Endometrium (tissue), 2 donors: Measurements from ENCODE around the gene KCNK4.
"Not testable (repeated sequence)": the region's sequence is repeated elsewhere in the genome, so short reads cannot be mapped to it uniquely, and the experiment has no call there.

Experiments
- FAIRE-seq: peaks from 2 replicates; lab custom pipeline; 2012; peaks lifted over from hg19 to GRCh38; lab: Jason Lieb, UNC
- donor health status: control.
- donor health status: control.

The KCNK4 gene

DNA sequence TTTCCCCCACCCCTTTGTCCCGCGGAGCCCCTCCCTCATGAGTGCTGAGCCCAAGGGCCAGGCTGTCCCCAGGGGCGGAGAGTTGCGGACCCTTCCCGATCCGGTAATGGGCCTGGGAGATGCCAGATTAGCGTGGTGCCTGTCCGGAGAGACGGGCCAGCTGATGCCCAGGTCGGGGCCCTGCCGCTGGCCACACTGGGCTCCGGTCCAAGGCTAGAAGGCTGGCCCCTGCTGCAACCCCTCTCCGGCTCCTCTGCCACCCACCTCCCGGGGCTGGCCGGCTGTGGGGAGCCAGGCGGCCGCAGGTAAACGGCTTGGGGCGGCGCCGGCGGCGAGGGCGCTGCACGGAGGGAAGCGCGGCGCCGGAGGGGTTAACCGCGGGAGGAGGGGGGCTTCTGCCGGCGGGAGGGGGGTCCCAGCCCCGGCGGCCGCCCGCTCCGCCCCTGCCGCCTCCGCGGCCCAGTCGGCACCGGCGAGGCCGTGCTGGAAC lies at the start of gene KCNK4:
Gene KCNK4, plus strand, starts transcription at position 41 of the 490 bp plus-strand sequence. CDS start 1,717 bp downstream, outside the sequence.
- FAIRE-seq, result no peak

DNA sequence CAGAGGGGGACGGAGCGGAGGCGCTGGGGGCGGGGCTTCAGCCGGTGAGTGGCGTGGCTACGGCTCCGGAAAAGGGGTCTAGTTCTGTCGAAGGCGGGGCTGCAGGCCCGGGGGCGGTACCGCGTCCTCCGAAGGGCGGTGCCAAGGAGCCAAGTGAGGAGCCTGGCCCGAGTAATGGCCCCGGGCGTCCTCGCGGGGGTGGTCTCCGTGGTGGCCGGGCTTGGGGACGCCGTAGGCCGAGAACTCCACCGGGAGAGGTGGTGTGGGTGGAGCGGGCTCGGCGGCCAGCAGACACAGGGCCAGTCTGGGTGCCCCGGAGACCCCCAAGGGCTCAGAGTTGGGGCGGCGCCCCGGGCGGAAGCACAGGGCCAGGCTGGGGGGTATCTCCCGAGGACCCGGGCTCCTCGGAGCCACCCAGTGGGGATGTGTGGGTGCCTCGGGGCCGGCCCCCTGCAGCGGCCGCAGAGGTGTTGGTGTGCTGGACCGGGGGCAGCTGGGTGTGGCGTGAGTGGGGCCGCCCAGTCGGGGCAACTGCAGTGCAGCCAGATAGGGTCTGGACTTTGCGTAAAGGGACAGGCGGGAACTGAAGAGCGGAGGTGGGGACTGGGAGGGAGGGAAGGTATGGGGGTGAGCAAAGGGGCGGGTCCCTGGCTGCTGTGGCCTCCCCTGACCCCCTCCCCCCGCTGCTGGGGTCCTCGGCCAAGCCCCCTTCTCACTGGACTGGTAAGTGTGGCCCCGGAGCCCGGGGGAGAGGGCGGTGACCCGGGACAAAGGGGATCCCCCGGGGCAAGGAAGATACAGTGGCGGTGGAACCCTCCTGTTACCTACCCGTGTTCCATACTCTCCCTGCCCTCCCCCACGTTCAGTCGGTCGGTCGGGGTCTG lies 49.4 kb upstream of the KCNK4 start:
- FAIRE-seq, result peak; percentile 46

DNA sequence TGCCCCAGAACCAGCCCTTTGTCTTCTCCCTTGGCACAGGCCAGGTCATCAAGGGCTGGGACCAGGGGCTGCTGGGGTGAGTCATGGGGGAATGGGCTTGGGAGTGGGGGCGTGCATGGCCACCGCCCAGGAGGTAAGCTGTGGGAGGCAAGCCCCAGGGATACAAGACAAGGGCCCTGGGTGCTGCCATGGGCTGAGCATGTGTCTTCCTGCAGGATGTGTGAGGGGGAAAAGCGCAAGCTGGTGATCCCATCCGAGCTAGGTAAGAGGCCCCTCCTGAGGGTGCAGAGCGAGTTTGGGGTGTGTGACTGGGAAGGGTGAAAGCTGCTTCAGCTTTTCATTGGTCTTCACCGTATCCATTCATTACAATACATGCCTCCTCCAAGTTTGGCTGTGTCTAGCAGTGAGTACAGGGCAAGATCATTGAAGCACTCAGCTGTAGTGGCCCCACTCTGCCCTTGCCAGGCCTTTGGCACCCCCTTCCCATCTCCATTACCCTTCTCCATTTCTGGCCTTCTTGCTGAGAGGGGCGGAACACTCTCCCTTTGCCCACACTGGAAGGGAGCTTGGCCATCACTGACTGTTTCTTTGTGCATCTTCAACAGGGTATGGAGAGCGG lies 47.8 kb upstream of the KCNK4 start:
- FAIRE-seq, result no peak

DNA sequence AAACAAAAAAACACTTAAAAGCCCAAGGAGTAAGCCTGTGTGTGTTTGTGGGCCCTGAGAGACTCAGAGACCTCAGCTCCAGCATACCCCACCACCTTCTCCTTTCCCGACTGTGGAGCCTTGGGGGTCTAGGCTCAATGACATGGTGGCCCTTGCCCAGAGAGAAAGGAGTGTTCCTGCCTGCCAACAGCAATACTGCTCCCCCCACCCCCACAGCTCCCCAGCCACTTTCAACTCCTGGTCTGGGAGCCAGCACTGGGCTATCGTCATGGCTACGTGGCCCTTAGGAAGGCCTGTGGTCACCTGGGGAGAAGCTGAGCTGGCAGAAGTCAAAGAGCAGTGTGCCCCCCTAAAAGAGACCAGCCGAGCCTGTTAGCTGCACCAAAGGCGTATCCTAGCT lies 47.0 kb upstream of the KCNK4 start:
- FAIRE-seq, result no peak

DNA sequence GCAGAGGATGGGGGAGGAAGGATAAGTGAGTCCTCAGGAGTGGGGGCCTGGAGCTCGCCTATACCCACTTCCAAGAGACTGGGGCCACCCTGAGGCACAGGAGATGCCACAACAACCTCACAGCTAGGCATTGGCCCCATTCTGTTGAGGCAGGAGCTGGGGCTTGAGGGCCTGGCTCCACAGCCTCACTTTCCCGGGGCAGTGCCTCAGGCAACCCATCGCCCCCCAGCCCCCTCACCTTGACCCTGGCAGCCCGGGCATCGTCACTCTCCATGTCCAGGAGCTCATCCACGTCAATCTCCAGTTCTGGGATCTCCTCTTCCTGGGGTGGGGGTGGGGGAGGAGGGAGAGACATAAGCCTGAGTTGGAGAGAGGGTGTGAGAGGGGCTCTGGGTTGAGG lies 46.1 kb upstream of the KCNK4 start:
- no peak for FAIRE-seq

DNA sequence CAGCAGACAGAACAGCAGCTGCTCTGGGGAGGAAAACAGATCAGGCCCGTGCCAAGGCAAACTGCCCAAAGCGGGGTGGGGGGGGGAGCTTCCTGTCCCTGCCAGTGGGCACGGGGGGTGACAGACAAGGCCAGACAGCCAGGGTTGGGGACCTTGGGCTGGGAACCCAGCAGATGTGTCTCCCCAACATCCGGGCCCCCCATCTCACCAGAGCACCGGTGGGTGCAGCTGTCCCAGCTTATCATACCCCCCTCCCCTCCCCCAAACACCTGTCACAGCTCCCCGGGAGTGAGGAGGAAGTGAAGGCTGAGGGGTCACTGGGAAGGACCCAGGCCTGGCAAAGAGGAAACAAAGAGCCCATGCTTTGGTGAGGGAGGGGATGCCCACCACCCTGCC lies 45.7 kb upstream of the KCNK4 start:
- no peak for FAIRE-seq

DNA sequence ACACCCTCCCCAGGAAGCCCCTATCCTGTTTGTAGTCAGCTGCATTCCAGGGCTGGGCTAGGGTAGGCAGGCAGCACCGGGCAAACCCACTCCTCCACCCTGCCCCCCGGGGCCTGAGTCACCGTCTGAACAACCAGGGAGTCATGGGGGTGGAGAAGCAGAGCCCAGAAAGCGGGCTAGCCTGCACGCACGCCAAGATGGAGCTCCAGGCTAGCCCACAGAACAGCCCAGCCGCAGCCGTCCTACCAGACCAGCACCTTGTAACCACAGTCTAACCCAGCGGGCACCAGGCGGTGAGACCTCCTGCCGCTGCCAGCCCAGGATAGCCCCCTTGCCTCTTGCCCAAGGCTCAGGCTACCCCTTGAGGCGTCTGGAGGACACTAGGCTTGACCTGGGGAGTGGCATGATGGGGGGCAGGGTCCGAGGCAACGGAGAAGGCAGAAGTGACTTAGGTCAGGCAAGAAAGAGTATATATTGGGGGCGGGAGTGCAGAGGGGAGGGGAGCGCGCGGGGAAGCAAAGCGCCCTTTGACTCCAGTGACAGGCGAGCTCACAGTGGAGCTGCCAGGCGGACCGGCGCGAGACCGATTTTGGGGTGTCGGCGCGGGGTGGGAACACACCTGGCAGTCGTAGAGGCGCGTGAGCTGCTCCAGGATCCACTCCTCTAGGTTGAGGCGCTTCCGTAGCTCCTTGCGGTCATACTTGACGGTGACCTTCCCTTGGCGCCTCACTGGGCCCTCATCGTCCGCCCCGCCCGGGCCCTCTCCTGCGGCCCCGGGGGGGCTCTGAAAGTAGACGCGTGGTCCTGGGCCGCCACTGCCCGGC lies 45.1 kb upstream of the KCNK4 start:
- no peak for FAIRE-seq

DNA sequence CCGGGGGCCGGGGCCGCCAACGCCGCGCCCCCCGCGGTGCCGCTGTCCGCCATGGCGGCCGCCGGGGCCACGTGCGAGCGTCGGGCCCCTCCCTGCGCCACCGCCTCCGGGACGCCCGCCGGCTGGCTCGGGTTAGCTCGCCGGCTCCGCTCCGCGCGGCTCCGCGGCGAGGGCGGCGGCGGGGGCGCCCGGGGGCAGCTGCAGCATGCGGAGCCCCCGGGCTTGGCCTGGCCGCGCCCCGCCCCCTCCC lies 44.6 kb upstream of the KCNK4 start:
- FAIRE-seq, result not testable (repeated sequence)

DNA sequence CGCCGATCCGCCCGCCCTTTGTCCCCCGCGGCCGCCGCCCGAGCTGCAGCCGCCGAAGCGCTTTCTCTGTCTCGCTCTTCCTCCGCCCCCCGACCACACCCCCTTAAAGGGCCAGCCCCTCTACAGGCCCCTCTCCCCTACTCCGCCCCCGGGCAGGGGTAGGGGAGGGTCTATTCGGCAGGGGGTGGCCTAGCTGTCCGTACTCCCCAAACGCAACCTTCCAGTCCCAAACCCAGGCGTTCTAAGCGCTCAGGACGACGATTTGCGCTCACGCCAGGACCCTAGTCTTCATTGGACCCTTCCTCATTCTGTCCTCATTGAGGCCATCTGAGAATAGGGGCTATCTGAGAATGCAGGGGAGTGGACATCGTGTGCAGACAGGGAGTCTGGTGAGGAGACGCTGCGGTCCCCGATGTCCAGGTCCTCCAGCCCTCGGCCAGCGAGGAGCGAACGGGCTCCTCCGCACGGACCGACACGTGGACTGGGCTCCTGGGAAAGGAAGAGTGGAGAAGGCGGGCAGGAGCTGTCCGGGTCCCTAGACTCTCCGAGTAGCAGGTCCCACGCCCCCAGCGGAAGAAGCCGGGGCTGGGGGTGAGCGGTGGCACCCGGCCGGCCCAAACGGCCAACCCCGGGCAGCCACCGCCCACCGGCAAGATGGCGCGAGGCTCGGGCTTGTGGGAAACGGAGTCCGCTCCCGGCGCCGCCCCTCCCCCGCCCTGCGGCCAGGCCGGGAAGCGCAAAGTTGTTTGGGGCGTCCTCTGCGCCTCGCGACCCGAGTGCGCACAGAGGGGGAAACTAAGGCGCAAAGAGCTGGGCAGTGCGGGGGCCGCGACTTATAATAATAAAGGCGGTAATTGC lies 44.0 kb upstream of the KCNK4 start, which contains the start of gene PPP1R14B:
Gene PPP1R14B, minus strand, starts transcription at position 73 of the 858 bp plus-strand sequence. CDS start 270 bp downstream, outside the sequence.
- FAIRE-seq, result no peak

DNA sequence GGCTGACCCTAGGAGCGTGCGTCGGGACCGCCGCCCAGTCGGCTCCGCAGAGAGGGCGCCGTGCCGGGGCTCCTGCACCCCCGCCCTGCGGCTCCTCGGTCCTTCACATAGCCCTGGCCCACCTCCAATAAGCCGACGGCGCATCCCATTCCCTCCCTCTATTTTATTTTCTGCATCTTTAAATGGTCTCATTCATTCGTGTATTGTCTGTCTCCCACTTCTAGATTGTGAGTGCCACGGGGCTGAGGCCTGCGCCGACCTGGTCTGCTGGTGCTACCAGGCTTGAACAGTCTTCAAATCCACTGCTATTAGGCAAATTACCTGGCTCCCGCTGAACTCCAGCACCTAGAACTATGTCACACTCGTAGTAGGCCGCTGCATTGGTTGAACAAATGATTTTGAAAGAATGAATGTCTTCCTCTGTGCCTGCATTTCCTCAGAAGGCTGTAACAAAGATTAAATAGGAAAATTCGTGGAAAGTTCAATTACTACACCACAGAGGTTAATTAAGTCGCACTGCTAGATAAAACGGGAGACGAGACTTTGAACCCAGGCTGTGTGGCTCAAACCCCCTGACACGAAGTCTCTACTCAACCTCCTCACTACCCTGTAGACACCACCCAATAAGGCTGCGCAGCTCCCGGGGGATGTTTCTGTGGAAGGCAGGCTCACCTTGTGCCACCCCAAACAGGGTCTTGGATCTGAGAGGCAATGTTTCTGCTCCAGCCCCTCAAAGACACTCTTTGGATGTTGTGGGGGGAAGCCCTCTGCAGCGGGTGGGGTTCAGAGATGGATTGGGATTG lies 43.2 kb upstream of the KCNK4 start:
- no peak for FAIRE-seq

DNA sequence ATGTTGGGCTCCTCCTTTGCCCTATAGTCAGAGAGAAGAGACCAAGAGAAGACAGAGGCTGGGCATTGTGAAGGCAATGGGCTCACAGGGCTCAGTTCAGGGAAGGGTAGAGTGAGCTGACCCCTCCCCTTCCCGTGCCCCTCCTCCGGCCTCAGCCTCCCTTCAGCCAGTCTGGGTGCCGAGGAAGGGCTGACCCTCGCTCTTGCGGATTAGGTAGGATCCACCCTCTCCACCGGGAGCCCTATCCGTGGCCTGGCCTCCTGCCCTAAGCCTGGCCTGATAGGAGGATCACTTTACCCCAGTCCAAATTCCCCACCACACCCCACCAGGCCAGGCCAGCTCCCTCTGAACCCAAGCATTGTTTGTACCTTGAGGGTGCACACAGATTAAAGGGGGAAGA lies 42.5 kb upstream of the KCNK4 start:
- FAIRE-seq, result no peak

DNA sequence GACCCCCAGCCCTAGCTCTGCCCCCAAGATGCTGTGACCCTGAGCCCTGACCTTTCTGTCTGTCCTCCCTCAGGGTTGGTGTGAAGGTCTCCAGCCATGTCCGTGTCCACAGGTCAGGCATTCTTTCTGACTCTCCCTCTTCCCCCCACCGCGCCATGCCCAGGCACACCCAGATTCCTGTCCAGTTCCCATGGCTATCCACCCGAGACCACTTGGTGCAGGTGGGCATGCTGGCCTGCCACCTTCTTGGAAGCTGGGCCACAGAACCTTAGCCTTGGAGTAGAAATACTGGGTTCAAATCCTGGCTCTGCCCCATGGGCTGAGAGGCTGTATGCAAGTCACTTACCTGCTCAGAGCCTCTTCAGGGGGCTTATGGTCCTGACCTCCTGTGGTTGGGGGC lies 42.1 kb upstream of the KCNK4 start:
- FAIRE-seq, result no peak

DNA sequence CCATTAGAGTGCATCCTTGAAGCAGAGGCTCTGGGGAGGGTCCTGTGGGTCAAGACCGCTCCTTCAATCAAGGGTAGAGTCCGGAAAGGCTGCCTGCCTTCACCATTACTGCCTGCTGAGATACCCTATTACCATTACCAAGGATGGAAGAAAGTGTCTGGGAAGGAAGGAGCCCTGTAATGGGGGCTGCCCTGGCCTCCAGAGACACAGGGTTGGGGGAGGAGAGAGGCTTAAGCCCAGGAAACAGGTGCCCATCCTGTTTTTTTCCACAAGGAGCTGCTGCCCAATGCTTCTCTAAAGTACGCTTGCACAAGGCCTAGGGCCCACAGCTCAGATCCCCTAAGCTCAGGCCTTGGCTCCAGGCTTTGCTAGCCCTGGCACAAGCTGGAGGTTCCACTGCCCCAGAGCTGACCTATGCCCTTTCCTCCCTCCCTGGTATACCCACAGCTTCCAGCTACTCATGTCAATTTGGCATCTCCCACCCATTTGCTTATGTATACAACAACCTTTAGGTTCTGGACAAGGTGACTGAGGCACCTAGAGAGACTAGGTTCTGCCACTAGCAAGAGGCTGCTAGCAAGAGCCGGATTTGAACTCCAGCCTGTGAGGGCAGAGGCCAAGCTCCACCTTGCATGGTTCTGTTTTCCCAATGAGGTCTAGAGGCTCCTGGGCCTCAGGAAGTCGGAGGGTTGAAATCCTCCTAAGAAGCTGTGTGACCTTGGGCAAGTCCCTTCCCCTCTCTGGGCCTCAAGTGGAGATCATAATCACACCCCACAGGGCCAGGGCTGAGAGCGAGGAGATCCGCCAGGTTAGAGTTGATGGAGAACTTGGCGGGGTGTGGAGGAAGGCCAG lies 41.3 kb upstream of the KCNK4 start:
- no peak for FAIRE-seq

DNA sequence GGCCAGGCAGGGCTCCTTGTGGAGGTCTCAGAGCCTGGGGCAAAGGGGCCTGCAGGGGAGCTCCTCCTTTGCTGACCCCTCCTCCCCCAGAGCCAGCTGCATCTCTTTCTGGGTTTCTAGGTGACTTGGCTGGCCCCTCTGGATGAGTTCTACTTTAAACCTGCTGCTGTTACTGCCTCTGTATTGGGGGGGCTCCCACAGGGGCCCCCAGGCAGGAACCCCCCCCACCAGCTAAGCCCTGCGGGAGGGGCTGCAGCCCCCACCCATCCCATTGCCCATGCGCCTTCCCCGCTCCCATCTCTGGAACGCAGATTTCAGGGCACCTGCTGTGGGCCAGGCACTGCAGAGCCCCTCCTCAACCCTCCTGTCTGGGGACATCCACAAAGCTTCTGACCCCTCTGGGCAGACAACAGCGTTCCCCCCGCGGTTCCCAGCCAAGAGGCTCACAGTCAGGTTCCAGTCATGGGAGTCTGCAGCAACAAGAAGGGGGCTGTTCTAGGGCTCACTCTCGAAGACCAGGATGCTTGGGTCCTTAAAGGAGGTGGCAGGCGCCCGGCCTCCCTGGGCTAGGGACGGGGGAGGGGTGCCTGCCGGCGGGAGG lies 40.6 kb upstream of the KCNK4 start:
- no peak for FAIRE-seq

DNA sequence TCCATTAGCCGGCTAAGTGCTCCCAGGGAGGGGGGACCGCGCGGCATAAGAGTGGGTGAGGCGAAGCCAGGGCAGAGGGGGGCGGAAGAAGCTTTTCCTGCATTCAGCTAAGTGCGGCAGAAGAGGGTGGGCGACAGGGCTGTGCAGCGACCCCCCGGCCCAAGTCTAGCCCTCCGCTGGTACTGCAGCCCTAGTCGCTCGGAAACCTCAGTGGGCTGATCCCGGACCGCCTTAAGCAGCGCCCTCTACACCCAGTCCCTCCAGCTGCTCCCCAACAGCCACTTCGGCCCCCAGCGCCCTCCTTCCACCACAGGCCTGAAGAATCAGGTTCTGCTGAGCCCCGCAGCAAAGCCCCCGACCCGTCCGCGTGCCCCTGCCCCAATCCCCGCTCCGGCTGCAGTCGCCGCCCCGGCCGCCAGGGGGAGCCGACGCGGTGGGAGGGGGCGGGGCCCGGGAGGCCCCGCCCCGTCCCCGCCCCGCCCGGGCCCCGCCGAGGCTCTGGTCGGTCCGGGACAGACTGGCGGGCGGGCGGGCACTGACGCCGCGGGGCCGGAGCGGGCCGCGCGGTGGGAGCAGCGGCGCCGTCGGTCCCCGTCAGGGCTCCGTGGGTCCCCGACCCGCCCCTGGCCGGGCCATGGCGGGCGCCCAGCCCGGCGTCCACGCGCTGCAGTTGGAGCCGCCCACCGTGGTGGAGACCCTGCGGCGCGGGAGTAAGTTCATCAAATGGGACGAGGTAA lies 39.9 kb upstream of the KCNK4 start, which contains the start of gene PLCB3:
Gene PLCB3, plus strand, starts transcription at position 515 of the 737 bp plus-strand sequence. Its CDS starts 120 bp downstream, at position 635.
- no peak for FAIRE-seq

DNA sequence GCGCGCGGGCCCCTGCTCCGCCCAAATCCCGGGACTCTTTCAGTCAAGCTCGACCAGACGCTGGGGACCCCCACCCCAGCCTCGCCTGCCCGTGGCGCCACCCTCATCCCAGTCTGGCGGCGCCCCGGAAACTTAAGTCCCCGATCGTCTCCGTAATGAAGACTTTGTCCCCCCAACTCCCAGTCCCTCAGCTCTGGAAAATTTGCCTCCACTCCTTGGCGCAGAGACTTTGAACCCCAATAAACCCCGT lies 39.4 kb upstream of the KCNK4 start:
- FAIRE-seq, result no peak

DNA sequence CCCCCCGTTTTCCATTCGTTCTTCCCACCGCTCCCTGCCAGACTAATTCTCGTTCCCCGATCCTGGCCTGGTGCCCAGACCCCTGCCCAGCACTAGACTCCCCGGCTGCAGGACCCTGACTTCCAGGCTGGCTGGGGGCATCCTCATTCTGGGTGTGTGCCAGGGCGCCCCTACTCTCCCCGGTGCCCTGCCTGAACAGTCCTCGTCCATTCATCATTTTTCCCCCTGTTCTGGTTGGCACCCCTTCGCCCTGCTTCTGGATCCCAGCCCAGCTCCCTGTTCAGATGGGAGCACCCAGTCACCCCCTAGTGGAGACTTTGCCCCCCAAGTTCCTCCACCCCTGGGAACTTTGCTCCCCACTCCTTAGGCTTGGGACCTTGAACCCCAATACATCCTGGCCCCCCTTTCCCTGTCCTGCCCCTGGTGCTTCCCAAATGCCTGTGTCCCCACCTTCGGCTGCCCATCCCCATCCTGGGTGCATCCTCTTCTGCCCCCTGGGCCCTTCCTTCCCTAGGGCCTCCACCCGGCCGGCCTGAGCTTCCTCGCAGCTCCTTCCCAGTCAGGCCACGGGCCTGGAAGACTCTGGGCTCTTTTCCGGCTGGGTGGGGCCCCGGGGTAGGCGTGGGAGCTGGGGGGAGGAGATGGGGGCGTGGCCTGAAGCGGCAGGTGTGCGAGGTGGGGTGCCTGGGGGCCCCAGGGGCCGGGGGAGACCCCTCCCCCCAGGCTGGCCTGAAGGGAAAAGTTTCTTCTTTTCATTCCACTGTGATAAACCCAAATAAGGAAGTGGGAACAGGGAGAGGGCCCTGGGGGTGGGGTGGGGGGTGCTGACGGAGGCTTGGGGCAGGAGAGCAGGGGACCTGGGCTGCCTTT lies 38.9 kb upstream of the KCNK4 start:
- FAIRE-seq, result no peak

DNA sequence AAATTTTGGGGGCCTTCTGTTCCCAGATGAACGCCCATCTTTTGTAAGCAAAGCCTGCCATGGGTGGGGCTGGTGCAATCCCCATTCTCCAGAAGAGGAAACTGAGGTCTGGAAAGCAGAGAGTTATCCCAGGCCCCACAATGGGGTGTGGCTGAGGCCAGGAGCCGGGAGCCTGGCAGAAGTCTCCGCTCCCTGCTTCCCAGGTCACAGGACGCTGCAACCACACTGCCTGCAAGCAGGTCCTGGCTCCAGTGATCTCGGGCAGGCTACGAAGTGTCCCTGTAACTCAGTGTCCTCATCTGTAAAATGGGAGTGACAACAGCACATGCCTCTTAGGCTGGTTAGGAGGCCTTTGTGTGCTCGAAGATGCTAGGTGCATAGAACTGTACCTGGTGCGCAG lies 38.1 kb upstream of the KCNK4 start:
- no peak for FAIRE-seq
